ENCODE data around the gene TAOK1.

Gene TAOK1

DNA sequence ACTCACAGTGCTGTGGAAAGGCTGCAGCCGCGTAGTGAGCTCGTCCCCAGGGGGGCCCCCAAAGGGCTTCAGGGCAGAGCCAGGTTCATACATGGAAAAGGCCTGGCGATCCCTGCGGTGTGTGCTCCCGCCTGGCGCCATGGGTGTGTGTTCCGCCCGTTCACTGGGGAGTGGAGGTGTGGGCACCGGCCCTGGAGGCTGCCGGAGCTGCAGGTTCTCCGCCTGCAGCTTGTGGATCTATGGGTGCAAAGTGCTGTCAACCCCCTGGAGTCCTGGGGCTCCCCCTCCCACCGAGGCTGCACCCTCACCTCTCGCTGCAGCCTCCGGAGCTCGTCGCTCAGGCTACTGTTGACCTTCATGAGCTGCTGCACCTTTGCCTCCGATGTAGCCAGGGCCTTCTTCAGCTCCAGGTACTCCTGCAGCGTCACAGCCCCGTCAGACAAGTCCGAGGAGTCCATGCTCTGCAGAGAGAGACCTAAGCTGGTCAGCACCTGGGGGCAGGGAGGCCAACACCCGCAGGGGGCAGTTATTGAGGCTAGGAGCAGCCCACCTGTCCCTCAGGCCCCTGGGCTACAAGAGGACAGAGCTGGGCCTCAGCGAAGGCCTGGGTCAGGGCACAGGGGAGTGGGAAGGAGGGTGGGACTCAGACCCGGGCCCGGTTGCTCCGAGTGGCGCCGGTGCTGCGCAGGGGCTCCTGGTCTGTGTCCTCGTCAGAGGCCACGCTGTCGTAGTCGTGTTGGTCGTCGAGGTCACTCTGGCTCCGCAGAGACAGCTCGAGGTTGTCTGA, 186.2 kb downstream of the TAOK1 start:
- Histone ChIP-seq H3K9me3 (no peaks in the 10 kb centered on the region), H3K4me3 (no peak overlapping the region), H3K27me3 (no peaks in the 10 kb centered on the region), H3K36me3 (peaks cover 24 to 80% (median 68%) of the 10 kb centered on the region in 3 donors), H3K4me1 (peaks cover 0 to 34% (median 18%) of the 10 kb centered on the region in 4 donors), H3K27ac (no peak overlapping the region)
- peak in 1 of 2 donors; percentile 64 for DNase-seq
- TF ChIP-seq, protein P1, sequence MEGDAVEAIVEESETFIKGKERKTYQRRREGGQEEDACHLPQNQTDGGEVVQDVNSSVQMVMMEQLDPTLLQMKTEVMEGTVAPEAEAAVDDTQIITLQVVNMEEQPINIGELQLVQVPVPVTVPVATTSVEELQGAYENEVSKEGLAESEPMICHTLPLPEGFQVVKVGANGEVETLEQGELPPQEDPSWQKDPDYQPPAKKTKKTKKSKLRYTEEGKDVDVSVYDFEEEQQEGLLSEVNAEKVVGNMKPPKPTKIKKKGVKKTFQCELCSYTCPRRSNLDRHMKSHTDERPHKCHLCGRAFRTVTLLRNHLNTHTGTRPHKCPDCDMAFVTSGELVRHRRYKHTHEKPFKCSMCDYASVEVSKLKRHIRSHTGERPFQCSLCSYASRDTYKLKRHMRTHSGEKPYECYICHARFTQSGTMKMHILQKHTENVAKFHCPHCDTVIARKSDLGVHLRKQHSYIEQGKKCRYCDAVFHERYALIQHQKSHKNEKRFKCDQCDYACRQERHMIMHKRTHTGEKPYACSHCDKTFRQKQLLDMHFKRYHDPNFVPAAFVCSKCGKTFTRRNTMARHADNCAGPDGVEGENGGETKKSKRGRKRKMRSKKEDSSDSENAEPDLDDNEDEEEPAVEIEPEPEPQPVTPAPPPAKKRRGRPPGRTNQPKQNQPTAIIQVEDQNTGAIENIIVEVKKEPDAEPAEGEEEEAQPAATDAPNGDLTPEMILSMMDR (IDR thresholded peaks at IDR 0.05): no peak
- intact Hi-C loops (cut with DNase I; ENCODE audit: low total_unique reads): loop anchor here (5.0 kb wide), 2 partner anchors 36 to 206 kb away; no protein-coding TSS in a partner anchor

DNA sequence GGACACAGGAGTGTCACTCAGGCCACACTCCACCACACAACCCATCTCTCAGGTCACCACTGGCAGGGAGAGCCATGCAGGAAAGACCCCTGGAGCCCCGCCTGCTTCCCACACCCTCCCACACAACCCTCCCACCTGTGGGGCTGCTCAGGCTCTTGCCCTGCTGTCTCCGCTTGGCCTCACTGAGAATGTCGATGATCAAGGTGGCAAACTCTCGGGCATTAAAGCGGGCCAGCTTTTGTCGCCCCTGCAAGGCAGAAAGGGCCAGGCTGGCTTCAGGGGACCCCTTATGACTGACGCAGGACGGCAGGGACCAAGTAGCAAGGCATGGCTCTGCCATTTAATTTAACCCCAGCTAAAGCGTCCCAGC, 186.8 kb downstream of the TAOK1 start:
- TF ChIP-seq, protein P1 (IDR thresholded peaks at IDR 0.05): no peak
- H3K4me1 ChIP-seq: peaks cover 0 to 28% (median 15%) of the 10 kb centered on the region in 4 donors
- peak overlapping the region in 1 of 2 donors; percentile 40 for H3K27ac ChIP-seq
- intact Hi-C loops (cut with DNase I; ENCODE audit: low total_unique reads): loop anchor here (5.0 kb wide), 2 partner anchors 35 to 205 kb away; no protein-coding TSS in a partner anchor
- H3K27me3 ChIP-seq: no peaks in the 10 kb centered on the region
- peak in 1 of 2 donors; percentile 61 for DNase-seq
- H3K9me3 ChIP-seq: no peaks in the 10 kb centered on the region
- no peak overlapping the region for H3K4me3 ChIP-seq
- peaks cover 29 to 82% (median 74%) of the 10 kb centered on the region in 3 donors for H3K36me3 ChIP-seq

DNA sequence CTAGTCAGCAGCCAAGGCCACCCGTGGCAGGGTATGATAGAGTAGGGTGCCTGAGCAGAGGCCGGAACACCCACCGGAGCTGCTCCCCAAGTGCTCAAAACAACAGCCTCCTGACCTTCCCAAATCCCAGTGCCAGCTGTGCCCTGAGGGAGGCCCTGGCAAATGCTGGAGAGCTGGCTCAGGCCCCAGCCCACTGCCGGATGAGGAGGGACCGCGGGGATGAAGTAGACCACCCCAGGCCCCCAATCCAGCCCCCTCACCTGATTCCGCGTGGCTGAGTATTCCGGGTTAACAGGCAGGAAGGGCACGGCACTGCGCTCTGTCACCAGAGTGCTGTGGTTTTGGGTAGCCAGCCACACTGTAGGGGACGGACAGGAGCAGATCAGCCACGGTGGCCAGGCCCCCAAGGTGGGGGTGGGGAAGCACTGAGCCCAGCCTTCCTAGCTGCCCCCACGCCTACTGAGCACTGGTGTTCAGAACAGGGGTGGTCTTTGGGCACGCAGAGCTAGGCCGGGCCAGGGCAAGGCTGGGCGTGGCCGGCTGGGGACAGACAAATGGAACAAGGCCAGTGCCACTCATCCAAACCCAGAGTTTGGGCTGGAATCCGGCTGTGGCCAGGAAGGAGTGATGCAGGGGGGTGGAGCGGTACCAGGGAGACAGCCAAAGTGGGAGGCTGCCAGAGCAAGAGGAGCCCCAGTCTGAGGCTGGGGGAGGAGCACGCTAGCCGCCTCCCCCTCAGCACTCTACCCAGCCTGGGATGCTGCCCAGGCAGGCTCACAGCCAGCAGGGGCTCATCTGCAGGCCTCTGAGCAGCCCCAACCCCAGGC, 187.4 kb downstream of the TAOK1 start:
- TF ChIP-seq, protein P1 (IDR thresholded peaks at IDR 0.05): no peak
- Histone ChIP-seq H3K36me3 (peaks cover 30 to 87% (median 77%) of the 10 kb centered on the region in 3 donors), H3K4me3 (no peak overlapping the region), H3K9me3 (no peaks in the 10 kb centered on the region), H3K27me3 (no peaks in the 10 kb centered on the region), H3K27ac (peak overlapping the region in 1 of 2 donors; percentile 40), H3K4me1 (peaks cover 0 to 24% (median 9%) of the 10 kb centered on the region in 4 donors)
- DNase-seq: peak in 1 of 2 donors; percentile 71
- intact Hi-C loops (cut with DNase I; ENCODE audit: low total_unique reads): loop anchor here (5.0 kb wide), 2 partner anchors 35 to 205 kb away; no protein-coding TSS in a partner anchor

DNA sequence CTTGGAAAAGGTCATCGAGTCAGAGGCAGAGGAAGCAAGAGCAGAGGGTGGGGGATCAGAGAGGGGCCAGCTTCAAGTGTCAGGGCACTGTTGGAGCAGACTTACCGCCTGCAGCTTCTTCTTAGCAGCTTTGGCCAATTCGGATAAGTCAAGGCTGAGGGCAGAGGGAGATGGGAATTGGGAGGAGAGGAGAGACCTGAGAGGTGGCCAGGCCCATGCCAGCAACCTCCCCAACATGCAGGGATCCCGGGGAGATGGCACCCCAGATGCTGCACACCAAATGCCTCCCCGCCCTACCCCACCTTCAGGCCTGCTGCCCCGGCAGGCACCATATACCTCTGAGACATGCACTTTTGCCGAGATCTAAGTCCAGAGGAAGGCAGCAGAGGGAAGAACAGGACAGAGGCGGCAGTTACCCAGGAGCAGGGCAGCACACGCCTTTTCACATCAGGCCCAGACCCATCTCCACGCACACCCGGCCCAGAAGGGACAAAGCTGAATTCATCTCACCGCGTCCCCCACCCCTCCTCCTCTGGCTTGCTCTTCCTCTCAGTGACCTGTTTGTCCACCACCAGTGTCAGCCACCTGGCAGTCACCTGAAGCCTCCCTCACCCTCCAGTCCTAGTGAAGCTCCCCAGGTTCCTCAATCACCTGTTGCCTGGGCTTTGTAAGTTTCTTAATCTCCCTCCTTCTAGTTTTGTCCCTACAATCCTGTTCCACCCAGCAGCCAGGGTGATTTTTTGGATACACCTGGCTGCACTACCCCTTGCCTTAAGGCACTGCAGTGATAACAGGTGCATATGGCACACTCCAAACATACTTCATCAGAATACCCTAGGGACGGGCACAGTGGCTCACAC, 188.7 kb downstream of the TAOK1 start:
- H3K9me3 ChIP-seq: no peaks in the 10 kb centered on the region
- no peaks in the 10 kb centered on the region for H3K27me3 ChIP-seq
- DNase-seq: no peak
- H3K27ac ChIP-seq: no peak overlapping the region
- H3K36me3 ChIP-seq: peaks cover 30 to 91% (median 73%) of the 10 kb centered on the region in 3 donors
- TF ChIP-seq, protein P1 (IDR thresholded peaks at IDR 0.05): no peak
- H3K4me3 ChIP-seq: no peak overlapping the region
- intact Hi-C loops (cut with DNase I; ENCODE audit: low total_unique reads): loop anchor here (5.0 kb wide), 2 partner anchors 33 to 203 kb away; no protein-coding TSS in a partner anchor
- H3K4me1 ChIP-seq: peaks cover 0 to 18% (median 2%) of the 10 kb centered on the region in 4 donors

Data from tibial artery (tissue), 4 donors.